ENCODE data around the gene SLC35F1.

DNA sequence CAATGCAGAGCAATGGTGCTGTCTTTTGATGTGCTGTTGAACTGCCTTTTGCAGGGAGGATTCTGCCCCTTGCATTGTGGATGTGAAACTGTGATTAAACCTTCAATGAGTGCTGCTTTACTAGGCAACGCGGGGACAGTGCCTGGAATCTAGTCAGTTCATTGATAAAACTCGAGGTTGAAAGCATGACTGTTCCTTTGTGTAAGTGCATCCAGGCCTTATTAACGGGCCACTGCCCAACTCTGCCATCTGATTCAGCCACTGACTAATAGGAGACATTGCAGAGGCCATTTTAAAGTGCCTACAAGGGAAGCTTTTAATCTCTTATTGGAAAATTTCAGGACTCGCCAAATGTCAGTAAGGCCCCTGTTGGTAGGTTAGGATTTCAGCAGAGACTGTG lies 49.3 kb downstream of the SLC35F1 start:
- TF ChIP-seq EZH2 (IDR thresholded peaks at IDR 0.05; ENCODE audit: borderline replicate concordance), result no peak
- TF ChIP-seq, protein P1, sequence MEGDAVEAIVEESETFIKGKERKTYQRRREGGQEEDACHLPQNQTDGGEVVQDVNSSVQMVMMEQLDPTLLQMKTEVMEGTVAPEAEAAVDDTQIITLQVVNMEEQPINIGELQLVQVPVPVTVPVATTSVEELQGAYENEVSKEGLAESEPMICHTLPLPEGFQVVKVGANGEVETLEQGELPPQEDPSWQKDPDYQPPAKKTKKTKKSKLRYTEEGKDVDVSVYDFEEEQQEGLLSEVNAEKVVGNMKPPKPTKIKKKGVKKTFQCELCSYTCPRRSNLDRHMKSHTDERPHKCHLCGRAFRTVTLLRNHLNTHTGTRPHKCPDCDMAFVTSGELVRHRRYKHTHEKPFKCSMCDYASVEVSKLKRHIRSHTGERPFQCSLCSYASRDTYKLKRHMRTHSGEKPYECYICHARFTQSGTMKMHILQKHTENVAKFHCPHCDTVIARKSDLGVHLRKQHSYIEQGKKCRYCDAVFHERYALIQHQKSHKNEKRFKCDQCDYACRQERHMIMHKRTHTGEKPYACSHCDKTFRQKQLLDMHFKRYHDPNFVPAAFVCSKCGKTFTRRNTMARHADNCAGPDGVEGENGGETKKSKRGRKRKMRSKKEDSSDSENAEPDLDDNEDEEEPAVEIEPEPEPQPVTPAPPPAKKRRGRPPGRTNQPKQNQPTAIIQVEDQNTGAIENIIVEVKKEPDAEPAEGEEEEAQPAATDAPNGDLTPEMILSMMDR (IDR thresholded peaks at IDR 0.05; ENCODE audit: poor library complexity), result no peak

Measured in hepatocyte (in vitro differentiated cells).